Ascending aorta (tissue), 2 donors: ENCODE measurements around the gene GHRHR. TPM values are rescaled to one million over a fixed set of nuclear protein-coding genes. Genes with fewer than 3 reads are reported as not detected.

Source experiments
- DNase-seq, 2 donors: peaks; one replicate each; pipeline ENCODE4 v3.0.0-alpha.2; 2019; ENCODE audit warnings: low spot score in 2 of 2
- H3K27ac ChIP-seq, 2 donors: fragments of 200-600 bp; sonication (generic); one replicate each; pipeline ENCODE4 v1.5.1; 2016 to 2017; ENCODE audit warnings: mild to moderate bottlenecking in 1 of 2
- H3K27me3 ChIP-seq: fragments of 200-600 bp; sonication (generic); one replicate; pipeline ENCODE4 v1.5.1; 2017
- H3K36me3 ChIP-seq, 2 donors: fragments of 200-600 bp; sonication (generic); one replicate each; pipeline ENCODE4 v1.5.1; 2016
- H3K4me1 ChIP-seq, 2 donors: fragments of 200-600 bp; sonication (generic); one replicate each; pipeline ENCODE4 v1.5.1; 2016 to 2017; ENCODE audit warnings: mild to moderate bottlenecking in 1 of 2
- H3K4me3 ChIP-seq, 2 donors: fragments of 200-600 bp; sonication (generic); one replicate each; pipeline ENCODE4 v1.5.1; 2016 to 2017; ENCODE audit warnings: mild to moderate bottlenecking in 1 of 2
- H3K9me3 ChIP-seq, 2 donors: fragments of 200-600 bp; sonication (generic); one replicate each; pipeline ENCODE4 v1.5.1; 2016
- CTCF ChIP-seq, 3 experiments: fragments of 200-600 bp in 2 of 3; fragments of 450-650 bp in 1 of 3; sonication (generic) in 2 of 3; IDR thresholded peaks; one replicate each; pipeline ENCODE4 v1.5.1; 2016 to 2019; ENCODE audit warnings: antibody characterized with exemption in 3 of 3, mild to moderate bottlenecking in 1 of 3, moderate library complexity in 1 of 3
- intact Hi-C: fragments of 100-400 bp; cut with DNase I; formaldehyde crosslinking; loops from one replicate; pipeline ENCODE4 v1.15.1; 2023
- total RNA-seq: library from RNA; depleted of rRNA; stranded (reverse); fragments of >200 nt; gene quantifications from one replicate; pipeline ENCODE4 v1.1.0, GENCODE V29; 2016

Gene GHRHR
- total RNA-seq: not detected

DNA sequence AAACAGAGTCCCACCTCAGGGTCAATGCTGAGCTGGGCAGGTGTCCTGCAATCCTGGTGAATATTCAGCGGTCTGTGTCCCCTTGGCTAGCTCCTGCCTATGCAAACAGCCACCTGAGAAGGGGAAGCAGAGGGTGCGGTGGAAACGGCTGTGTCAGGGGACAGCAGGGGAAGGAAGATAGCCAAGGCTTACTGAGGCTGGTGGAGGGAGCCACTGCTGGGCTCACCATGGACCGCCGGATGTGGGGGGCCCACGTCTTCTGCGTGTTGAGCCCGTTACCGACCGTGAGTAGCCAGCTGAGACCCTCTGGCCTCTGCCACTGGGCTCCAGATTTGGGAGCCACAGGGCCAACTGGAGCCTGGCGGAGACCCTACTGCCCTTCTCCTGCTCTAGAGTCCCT, at the start of gene GHRHR:
Gene GHRHR (plus strand): TSS at position 112 of the 400 bp plus-strand sequence. CDS start 116 bp downstream, at position 228.
- Histone ChIP-seq H3K27me3 (no peaks in the 10 kb centered on the region), H3K4me3 (no peak within 1 kb of the TSS), H3K9me3 (no peaks in the 10 kb centered on the region), H3K36me3 (no peaks in the 10 kb centered on the region), H3K4me1 (no peaks in the 10 kb centered on the region), H3K27ac (no peak within 1 kb of the TSS)
- DNase-seq: no peak
- intact Hi-C loops: no loop called here
- no peak for TF ChIP-seq CTCF (IDR thresholded peaks at IDR 0.05)

GRCh38 chr7:30914596-30914995, 49.2 kb upstream of the GHRHR start:
- Histone ChIP-seq H3K27me3 (no peaks in the 10 kb centered on the region), H3K27ac (peak overlapping the region; percentile 92 to 97), H3K4me1 (peaks cover 18 to 54% of the 10 kb centered on the region in 2 donors), H3K36me3 (no peaks in the 10 kb centered on the region), H3K9me3 (no peaks in the 10 kb centered on the region), H3K4me3 (peak overlapping the region; percentile 62 to 88)
- peak; percentile 74 to 95 for DNase-seq
- intact Hi-C loops: loop anchor here (5.0 to 10.0 kb wide), 2 partner anchors 162 to 320 kb away; partner anchors contain the start of genes GARS1 and INMT
- no peak for TF ChIP-seq CTCF (IDR thresholded peaks at IDR 0.05)

DNA sequence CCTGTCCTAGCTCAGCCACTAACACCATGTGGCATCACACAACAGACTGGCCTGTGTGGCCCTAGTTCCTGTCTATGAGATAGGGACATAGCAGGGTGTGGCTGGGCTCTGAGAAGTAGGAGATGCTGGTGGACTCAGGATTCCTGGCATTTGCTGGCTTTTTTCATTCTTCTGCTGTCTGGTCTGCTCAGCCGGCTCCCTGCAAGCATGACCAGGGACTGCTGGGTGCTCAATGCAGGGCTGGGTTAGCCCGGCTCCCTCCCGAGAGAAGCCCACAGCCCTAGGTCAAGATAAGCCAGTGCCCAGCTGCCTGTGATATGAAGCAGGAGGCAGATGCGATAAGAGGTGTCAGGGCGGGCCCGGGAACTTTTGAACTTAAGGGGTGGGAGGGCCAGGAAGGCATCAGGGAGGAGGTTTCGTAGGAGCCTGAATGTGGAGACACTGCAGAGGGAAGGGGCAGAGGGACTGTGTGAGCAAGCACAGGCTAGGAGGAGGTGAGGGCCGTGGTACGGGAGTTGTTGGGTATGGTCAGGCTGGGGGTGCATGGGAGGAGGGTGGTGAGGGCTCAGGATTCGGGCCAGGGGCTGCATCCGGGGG, 48.6 kb upstream of the GHRHR start:
- DNase-seq: no peak
- Histone ChIP-seq H3K27ac (peak overlapping the region; percentile 92 to 97), H3K9me3 (no peaks in the 10 kb centered on the region), H3K36me3 (no peaks in the 10 kb centered on the region), H3K27me3 (no peaks in the 10 kb centered on the region), H3K4me1 (peaks cover 19 to 54% of the 10 kb centered on the region in 2 donors), H3K4me3 (peak overlapping the region; percentile 62 to 88)
- intact Hi-C loops: loop anchor here (10.0 kb wide), 1 partner anchor 320 kb away; the partner anchor contains the start of gene GARS1
- TF ChIP-seq CTCF (IDR thresholded peaks at IDR 0.05): no peak

DNA sequence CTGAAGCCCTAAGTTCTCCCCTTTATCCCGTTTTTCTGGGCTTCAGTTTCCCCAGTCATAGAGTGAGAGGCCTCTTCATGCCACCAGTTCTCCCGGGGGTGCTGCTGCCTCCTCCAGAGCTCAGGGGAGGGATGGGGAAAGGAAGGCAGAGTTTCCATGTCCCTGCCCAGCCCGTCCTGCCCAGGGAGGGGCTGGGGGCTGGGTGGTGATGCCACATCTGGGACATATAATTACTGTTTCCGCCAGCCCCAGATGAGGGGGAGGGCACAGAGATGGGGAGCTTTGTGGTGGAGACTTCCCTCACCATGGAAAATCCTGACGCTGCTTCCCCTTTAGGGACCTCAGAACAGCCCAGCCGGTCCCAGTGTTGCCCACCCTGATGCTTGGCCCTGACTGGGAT, 48.0 kb upstream of the GHRHR start:
- H3K27ac ChIP-seq: peak overlapping the region; percentile 92 to 97
- no peaks in the 10 kb centered on the region for H3K27me3 ChIP-seq
- peak overlapping the region; percentile 62 to 88 for H3K4me3 ChIP-seq
- intact Hi-C loops: loop anchor here (10.0 kb wide), 1 partner anchor 321 kb away; the partner anchor contains the start of gene GARS1
- no peaks in the 10 kb centered on the region for H3K36me3 ChIP-seq
- H3K9me3 ChIP-seq: no peaks in the 10 kb centered on the region
- H3K4me1 ChIP-seq: peaks cover 20 to 56% of the 10 kb centered on the region in 2 donors
- no peak for TF ChIP-seq CTCF (IDR thresholded peaks at IDR 0.05)
- DNase-seq: peak in 1 of 2 donors; percentile 8

GRCh38 chr7:30916255-30916654, 47.5 kb upstream of the GHRHR start:
- peaks cover 20 to 54% of the 10 kb centered on the region in 2 donors for H3K4me1 ChIP-seq
- no peak for DNase-seq
- H3K9me3 ChIP-seq: no peaks in the 10 kb centered on the region
- H3K36me3 ChIP-seq: no peaks in the 10 kb centered on the region
- intact Hi-C loops: loop anchor here (10.0 kb wide), 1 partner anchor 321 kb away; the partner anchor contains the start of gene GARS1
- peak overlapping the region; percentile 92 to 97 for H3K27ac ChIP-seq
- no peak for TF ChIP-seq CTCF (IDR thresholded peaks at IDR 0.05)
- peak overlapping the region; percentile 62 to 88 for H3K4me3 ChIP-seq
- no peaks in the 10 kb centered on the region for H3K27me3 ChIP-seq
